ENCODE results near the gene SLC6A18.

Gene SLC6A18

GRCh38 chr5:1216918-1217295, 8.3 kb upstream of the SLC6A18 start:
- CTCF ChIA-PET, result no interaction called here

GRCh38 chr5:1217596-1218206, 7.5 kb upstream of the SLC6A18 start:
- no peaks in the 10 kb centered on the region for H3K9me3 ChIP-seq (ENCODE audit: control insufficient read depth, insufficient read depth, low read depth, low read length)
- POLR2A ChIA-PET, result no interaction called here

More at GRCh38 chr5:1216918-1217295, 8.3 kb upstream of the SLC6A18 start:
- H3K36me3 ChIP-seq (ENCODE audit: control insufficient read depth in 2 of 2, insufficient read depth in 1 of 2, low read length in 2 of 2), result no peaks in the 10 kb centered on the region
- POLR2A ChIA-PET, result no interaction called here
- H3K4me3 ChIP-seq (ENCODE audit: low read depth, low read length), result no peak overlapping the region
- no peaks in the 10 kb centered on the region for H3K4me1 ChIP-seq (ENCODE audit: control insufficient read depth, insufficient read depth, low read length)
- TF ChIP-seq HIC1 (tag by site-specific recombination; IDR thresholded peaks at IDR 0.05), result no peak
- TF ChIP-seq KLF10 (tag by site-specific recombination; IDR thresholded peaks at IDR 0.05), result no peak
- no peak for TF ChIP-seq ZNF26 (tag by site-specific recombination; IDR thresholded peaks at IDR 0.05)
- no peak for TF ChIP-seq ZBTB21 (tag by site-specific recombination; IDR thresholded peaks at IDR 0.05)
- TF ChIP-seq SP2 (tag by site-specific recombination; IDR thresholded peaks at IDR 0.05), result no peak
- TF ChIP-seq SCRT2 (tag by site-specific recombination; IDR thresholded peaks at IDR 0.05), result no peak
- no peak for TF ChIP-seq ATF2 (tag by site-specific recombination; IDR thresholded peaks at IDR 0.05; ENCODE audit: low read depth)
- no peak for TF ChIP-seq ZNF394 (tag by site-specific recombination; IDR thresholded peaks at IDR 0.05; ENCODE audit: borderline replicate concordance)
- no peak for TF ChIP-seq ZNF776 (tag by site-specific recombination; IDR thresholded peaks at IDR 0.05; ENCODE audit: borderline replicate concordance)
- no peak for TF ChIP-seq ZSCAN18 (tag by site-specific recombination; IDR thresholded peaks at IDR 0.05)
- no peak for TF ChIP-seq HOXA7 (CRISPR knock-in tag; IDR thresholded peaks at IDR 0.05; ENCODE audit: borderline replicate concordance)
- no peak overlapping the region for H3K27ac ChIP-seq (ENCODE audit: extremely low read depth, low read depth, low read length)
- no peaks in the 10 kb centered on the region for H3K9me3 ChIP-seq (ENCODE audit: control insufficient read depth, insufficient read depth, low read depth, low read length)

More at GRCh38 chr5:1217596-1218206, 7.5 kb upstream of the SLC6A18 start:
- Histone ChIP-seq H3K4me3 (ENCODE audit: low read depth, low read length) (no peak overlapping the region), H3K4me1 (ENCODE audit: control insufficient read depth, insufficient read depth, low read length) (no peaks in the 10 kb centered on the region), H3K27ac (ENCODE audit: extremely low read depth, low read depth, low read length) (no peak overlapping the region), H3K36me3 (ENCODE audit: control insufficient read depth in 2 of 2, insufficient read depth in 1 of 2, low read length in 2 of 2) (no peaks in the 10 kb centered on the region)
- CTCF ChIA-PET, result no interaction called here
- no peak for TF ChIP-seq SETDB1 (IDR thresholded peaks at IDR 0.05; ENCODE audit: insufficient read length, low read length)
- TF ChIP-seq ZNF157 (tag by site-specific recombination; IDR thresholded peaks at IDR 0.05), result no peak
- TF ChIP-seq EGR2 (tag by site-specific recombination; IDR thresholded peaks at IDR 0.05; ENCODE audit: low read depth), result peak; percentile 47; the same call in 1 of the 2 replicates
- peak; percentile 39; the same call in 1 of the 2 replicates for TF ChIP-seq ZFHX2 (tag by site-specific recombination; conservative IDR thresholded peaks at IDR 0.05)
- TF ChIP-seq KLF16 (tag by site-specific recombination; IDR thresholded peaks at IDR 0.05), result no peak
- TF ChIP-seq ZNF645 (tag by site-specific recombination; IDR thresholded peaks at IDR 0.05), result no peak
- TF ChIP-seq ZNF558 (tag by site-specific recombination; IDR thresholded peaks at IDR 0.05), result no peak
